HepG2 (cell line): ENCODE results near the gene KIRREL2. TPM values are rescaled to one million over a fixed set of nuclear protein-coding genes. Genes with fewer than 3 reads are reported as not detected.

Source experiments
- ARNTL ChIP-seq: sonication (generic); formaldehyde crosslinking; IDR thresholded peaks from 2 replicates; pipeline ENCODE4 v1.4.0; 2020; ENCODE audit warnings: mild to moderate bottlenecking, missing genetic modification reagents
- EZH2 ChIP-seq: conservative IDR thresholded peaks from 2 replicates; pipeline ENCODE4 v1.6.1; 2012; ENCODE audit warnings: mild to moderate bottlenecking, low read depth, low read length, moderate library complexity
- HNRNPL ChIP-seq: fragments of 200-400 bp; formaldehyde crosslinking; IDR thresholded peaks from 2 replicates; pipeline ENCODE4 v1.6.1; 2017; ENCODE audit warnings: mild to moderate bottlenecking, low read depth, low read length
- HOXA3 ChIP-seq: sonication (generic); formaldehyde crosslinking; IDR thresholded peaks from 2 replicates; pipeline ENCODE4 v1.5.0; 2020; ENCODE audit warnings: missing genetic modification reagents
- KDM2A ChIP-seq: sonication (generic); formaldehyde crosslinking; IDR thresholded peaks from 2 replicates; pipeline ENCODE4 v1.4.0; 2020; ENCODE audit warnings: low read depth, missing genetic modification reagents, borderline replicate concordance
- KDM5B ChIP-seq: sonication (generic); formaldehyde crosslinking; IDR thresholded peaks from 2 replicates; pipeline ENCODE4 v1.4.0; 2020; ENCODE audit warnings: missing genetic modification reagents, mild to moderate bottlenecking, borderline replicate concordance
- KMT2B ChIP-seq: IDR thresholded peaks from 2 replicates; pipeline ENCODE4 v1.6.1; 2016; ENCODE audit warnings: missing genetic modification reagents, missing compliant biosample characterization
- MYC ChIP-seq: sonication (generic); formaldehyde crosslinking; IDR thresholded peaks from 2 replicates; pipeline ENCODE4 v1.9.0; 2021; ENCODE audit warnings: missing genetic modification reagents, borderline replicate concordance
- PCBP1 ChIP-seq: fragments of 200-400 bp; formaldehyde crosslinking; IDR thresholded peaks from 2 replicates; pipeline ENCODE4 v1.6.1; 2017; ENCODE audit warnings: mild to moderate bottlenecking, low read depth, low read length, borderline replicate concordance
- PHF8 ChIP-seq: sonication (generic); formaldehyde crosslinking; IDR thresholded peaks from 2 replicates; pipeline ENCODE4 v1.5.0; 2020; ENCODE audit warnings: missing genetic modification reagents
- RARA ChIP-seq: IDR thresholded peaks from 2 replicates; pipeline ENCODE4 v1.6.1; 2016; ENCODE audit warnings: missing genetic modification reagents, missing compliant biosample characterization
- SPEN ChIP-seq: sonication (generic); formaldehyde crosslinking; IDR thresholded peaks from 2 replicates; pipeline ENCODE4 v1.5.1; 2020; ENCODE audit warnings: low read depth, mild to moderate bottlenecking, missing genetic modification reagents
- ZBTB8A ChIP-seq: sonication (generic); formaldehyde crosslinking; IDR thresholded peaks from 2 replicates; pipeline ENCODE4 v1.4.0; 2020; ENCODE audit warnings: mild to moderate bottlenecking, low read depth, missing genetic modification reagents, borderline replicate concordance
- ZNF263 ChIP-seq: sonication (generic); formaldehyde crosslinking; IDR thresholded peaks from 2 replicates; pipeline ENCODE4 v1.4.0; 2020; ENCODE audit warnings: missing genetic modification reagents
- ZNF549 ChIP-seq: sonication (generic); formaldehyde crosslinking; IDR thresholded peaks from 2 replicates; pipeline ENCODE4 v1.5.0; 2020; ENCODE audit warnings: missing genetic modification reagents
- polyA plus RNA-seq, 8 experiments: library from polyadenylated mRNA; depleted of rRNA in 3 of 8; stranded (reverse) in 7 of 8; unstranded in 1 of 8; fragments of >200 nt; fragmentation: Illumina TruSeq in 4 of 8; extraction: Trizol in 4 of 8; gene quantifications; 2 replicates each; pipeline versions ENCODE4 v1.2.1 to v1.2.3, GENCODE V29; 2011 to 2016; ENCODE audit warnings: low read depth in 4 of 8, missing spikeins in 1 of 8, mixed read lengths in 1 of 8; ENCODE audit not compliant: insufficient read depth in 1 of 8
- total RNA-seq, 5 experiments: library from RNA; depleted of rRNA; stranded (reverse); fragments of >200 nt; fragmentation: Illumina TruSeq; extraction: Trizol; gene quantifications; 2 replicates each; pipeline ENCODE4 v1.2.3, GENCODE V29; 2016; ENCODE audit warnings: low read depth in 1 of 5
- TF ChIP-seq, protein P1 (sequence below): sonication (generic); formaldehyde crosslinking; IDR thresholded peaks from 2 replicates; pipeline ENCODE4 v1.4.0; 2020; ENCODE audit warnings: missing genetic modification reagents, borderline replicate concordance
- TF ChIP-seq, protein P2 (sequence below), 2 experiments: sonication (generic) in 1 of 2; formaldehyde crosslinking in 1 of 2; IDR thresholded peaks; 2 replicates each; pipeline versions ENCODE4 v1.4.0 to v1.6.1; 2018 to 2020; ENCODE audit warnings: missing genetic modification reagents in 2 of 2, borderline replicate concordance in 1 of 2, low read depth in 1 of 2, mild to moderate bottlenecking in 1 of 2, missing biosample characterization in 1 of 2
- TF ChIP-seq, protein P3 (sequence below): sonication (generic); formaldehyde crosslinking; conservative IDR thresholded peaks from 2 replicates; pipeline ENCODE4 v1.8.0; 2022; ENCODE audit warnings: mild to moderate bottlenecking, moderate library complexity, missing genetic modification reagents
- TF ChIP-seq, protein P4 (sequence below): sonication (generic); formaldehyde crosslinking; IDR thresholded peaks from 2 replicates; pipeline ENCODE4 v1.8.1; 2023; ENCODE audit warnings: missing genetic modification reagents, inconsistent platforms, borderline replicate concordance

Gene KIRREL2
- total and polyA plus RNA-seq, 2 of the 13 experiments (the other 11 are each of a cell fraction or from before 2014, with no cell fraction given), result 0.18 to 2.4 TPM

DNA sequence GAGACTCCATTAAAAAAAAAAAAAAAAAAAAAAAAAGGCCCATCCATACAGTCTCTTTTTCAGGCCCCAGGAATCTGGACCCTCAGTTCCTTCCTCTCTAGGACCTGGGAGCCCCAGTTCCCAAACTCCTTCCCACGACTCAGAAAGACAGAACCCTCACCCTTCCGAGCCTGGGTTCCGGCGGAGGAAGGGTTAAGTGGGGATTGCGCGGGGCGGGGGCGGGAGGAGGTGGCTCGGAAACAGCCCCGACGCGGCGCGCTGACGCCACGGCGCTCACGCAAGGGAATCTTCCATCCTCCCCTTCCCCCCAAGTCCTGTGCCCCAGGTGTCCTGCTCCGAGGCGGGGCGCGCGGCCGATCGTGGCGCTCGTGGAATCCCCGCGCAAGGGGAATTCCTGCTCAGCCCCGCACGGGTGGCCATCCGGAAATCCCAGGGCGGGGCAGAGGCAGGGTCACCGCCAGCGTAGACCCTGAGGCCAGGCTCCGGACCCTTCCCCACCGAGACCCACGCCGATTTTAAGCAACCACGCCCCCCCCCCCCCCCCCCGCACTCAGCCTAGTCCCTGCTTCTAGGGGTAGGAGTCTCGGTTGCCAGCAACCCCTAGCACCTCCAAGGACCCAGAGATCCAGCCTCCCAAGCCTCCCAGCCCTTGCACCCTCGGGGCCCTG lies 43.0 kb downstream of the KIRREL2 start (continued):
- TF ChIP-seq EZH2 (no peak), RARA (CRISPR knock-in tag) (no peak), HNRNPL (no peak), MYC (CRISPR knock-in tag) (peak; percentile 51; the same call in 1 of the 2 replicates), KDM2A (CRISPR knock-in tag) (peak; percentile 64), HOXA3 (CRISPR knock-in tag) (peak; percentile 68), KDM5B (CRISPR knock-in tag) (0 out of 2 replicates have a peak, but pooled peaks have one; percentile 34), KMT2B (0 out of 2 replicates have a peak, but pooled peaks have one; percentile 5), PHF8 (CRISPR knock-in tag) (peak; percentile 70), ZNF263 (no peak), ARNTL (0 out of 2 replicates have a peak, but pooled peaks have one; percentile 30), ZNF549 (CRISPR knock-in tag) (no peak), SPEN (CRISPR knock-in tag) (peak; percentile 28; the same call in 1 of the 2 replicates), PCBP1 (peak; percentile 82; the same call in 1 of the 2 replicates), ZBTB8A (CRISPR knock-in tag) (no peak)
- TF ChIP-seq, protein P1, sequence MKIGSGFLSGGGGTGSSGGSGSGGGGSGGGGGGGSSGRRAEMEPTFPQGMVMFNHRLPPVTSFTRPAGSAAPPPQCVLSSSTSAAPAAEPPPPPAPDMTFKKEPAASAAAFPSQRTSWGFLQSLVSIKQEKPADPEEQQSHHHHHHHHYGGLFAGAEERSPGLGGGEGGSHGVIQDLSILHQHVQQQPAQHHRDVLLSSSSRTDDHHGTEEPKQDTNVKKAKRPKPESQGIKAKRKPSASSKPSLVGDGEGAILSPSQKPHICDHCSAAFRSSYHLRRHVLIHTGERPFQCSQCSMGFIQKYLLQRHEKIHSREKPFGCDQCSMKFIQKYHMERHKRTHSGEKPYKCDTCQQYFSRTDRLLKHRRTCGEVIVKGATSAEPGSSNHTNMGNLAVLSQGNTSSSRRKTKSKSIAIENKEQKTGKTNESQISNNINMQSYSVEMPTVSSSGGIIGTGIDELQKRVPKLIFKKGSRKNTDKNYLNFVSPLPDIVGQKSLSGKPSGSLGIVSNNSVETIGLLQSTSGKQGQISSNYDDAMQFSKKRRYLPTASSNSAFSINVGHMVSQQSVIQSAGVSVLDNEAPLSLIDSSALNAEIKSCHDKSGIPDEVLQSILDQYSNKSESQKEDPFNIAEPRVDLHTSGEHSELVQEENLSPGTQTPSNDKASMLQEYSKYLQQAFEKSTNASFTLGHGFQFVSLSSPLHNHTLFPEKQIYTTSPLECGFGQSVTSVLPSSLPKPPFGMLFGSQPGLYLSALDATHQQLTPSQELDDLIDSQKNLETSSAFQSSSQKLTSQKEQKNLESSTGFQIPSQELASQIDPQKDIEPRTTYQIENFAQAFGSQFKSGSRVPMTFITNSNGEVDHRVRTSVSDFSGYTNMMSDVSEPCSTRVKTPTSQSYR (CRISPR knock-in tag), result peak; percentile 74; the same call in 1 of the 2 replicates
- TF ChIP-seq, protein P2, sequence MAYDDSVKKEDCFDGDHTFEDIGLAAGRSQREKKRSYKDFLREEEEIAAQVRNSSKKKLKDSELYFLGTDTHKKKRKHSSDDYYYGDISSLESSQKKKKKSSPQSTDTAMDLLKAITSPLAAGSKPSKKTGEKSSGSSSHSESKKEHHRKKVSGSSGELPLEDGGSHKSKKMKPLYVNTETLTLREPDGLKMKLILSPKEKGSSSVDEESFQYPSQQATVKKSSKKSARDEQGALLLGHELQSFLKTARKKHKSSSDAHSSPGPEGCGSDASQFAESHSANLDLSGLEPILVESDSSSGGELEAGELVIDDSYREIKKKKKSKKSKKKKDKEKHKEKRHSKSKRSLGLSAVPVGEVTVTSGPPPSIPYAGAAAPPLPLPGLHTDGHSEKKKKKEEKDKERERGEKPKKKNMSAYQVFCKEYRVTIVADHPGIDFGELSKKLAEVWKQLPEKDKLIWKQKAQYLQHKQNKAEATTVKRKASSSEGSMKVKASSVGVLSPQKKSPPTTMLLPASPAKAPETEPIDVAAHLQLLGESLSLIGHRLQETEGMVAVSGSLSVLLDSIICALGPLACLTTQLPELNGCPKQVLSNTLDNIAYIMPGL (CRISPR knock-in tag; IDR thresholded peaks at IDR 0.05; ENCODE audit: borderline replicate concordance in 1 of 2, low read depth in 1 of 2), result peak in 1 of 2 experiments; percentile 59; a peak in 1 of 4 replicates
- TF ChIP-seq, protein P3, sequence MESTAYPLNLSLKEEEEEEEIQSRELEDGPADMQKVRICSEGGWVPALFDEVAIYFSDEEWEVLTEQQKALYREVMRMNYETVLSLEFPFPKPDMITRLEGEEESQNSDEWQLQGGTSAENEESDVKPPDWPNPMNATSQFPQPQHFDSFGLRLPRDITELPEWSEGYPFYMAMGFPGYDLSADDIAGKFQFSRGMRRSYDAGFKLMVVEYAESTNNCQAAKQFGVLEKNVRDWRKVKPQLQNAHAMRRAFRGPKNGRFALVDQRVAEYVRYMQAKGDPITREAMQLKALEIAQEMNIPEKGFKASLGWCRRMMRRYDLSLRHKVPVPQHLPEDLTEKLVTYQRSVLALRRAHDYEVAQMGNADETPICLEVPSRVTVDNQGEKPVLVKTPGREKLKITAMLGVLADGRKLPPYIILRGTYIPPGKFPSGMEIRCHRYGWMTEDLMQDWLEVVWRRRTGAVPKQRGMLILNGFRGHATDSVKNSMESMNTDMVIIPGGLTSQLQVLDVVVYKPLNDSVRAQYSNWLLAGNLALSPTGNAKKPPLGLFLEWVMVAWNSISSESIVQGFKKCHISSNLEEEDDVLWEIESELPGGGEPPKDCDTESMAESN (CRISPR knock-in tag), result no peak
- TF ChIP-seq, protein P4, sequence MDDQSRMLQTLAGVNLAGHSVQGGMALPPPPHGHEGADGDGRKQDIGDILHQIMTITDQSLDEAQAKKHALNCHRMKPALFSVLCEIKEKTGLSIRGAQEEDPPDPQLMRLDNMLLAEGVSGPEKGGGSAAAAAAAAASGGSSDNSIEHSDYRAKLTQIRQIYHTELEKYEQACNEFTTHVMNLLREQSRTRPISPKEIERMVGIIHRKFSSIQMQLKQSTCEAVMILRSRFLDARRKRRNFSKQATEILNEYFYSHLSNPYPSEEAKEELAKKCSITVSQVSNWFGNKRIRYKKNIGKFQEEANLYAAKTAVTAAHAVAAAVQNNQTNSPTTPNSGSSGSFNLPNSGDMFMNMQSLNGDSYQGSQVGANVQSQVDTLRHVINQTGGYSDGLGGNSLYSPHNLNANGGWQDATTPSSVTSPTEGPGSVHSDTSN, result no peak
